Fibroblast of lung (primary cell): ENCODE results near the gene ENG.

Experiments
- CTCF ChIP-seq, 2 donors: IDR thresholded peaks in 1 of 2; conservative IDR thresholded peaks in 1 of 2; 1 replicate in 1 of 2; 2 replicates in 1 of 2; pipeline ENCODE4 v1.5.1; 2011 to 2012; ENCODE audit warnings: low read length in 2 of 2, control low read depth in 1 of 2, inconsistent platforms in 1 of 2, low read depth in 1 of 2, mild to moderate bottlenecking in 1 of 2
- EZH2 ChIP-seq: IDR thresholded peaks from 2 replicates; pipeline ENCODE4 v1.5.1; 2012; ENCODE audit warnings: low read length, control low read depth, mild to moderate bottlenecking; ENCODE audit errors: missing control alignments

- TF ChIP-seq CTCF (conservative IDR thresholded peaks at IDR 0.05 in 1 of 2, IDR thresholded peaks at IDR 0.05 in 1 of 2; ENCODE audit: low read depth in 1 of 2, low read length in 2 of 2) = no peak
- no peak for TF ChIP-seq EZH2
These were observed 75.1 kb downstream of the ENG start for GRCh38 chr9:127779136-127779981.
